ENCODE results near the gene COMTD1. TPM values are rescaled to one million over a fixed set of nuclear protein-coding genes. Genes with fewer than 3 reads are reported as not detected.
A peak's percentile ranks its signal among the peaks of the same experiment; 100 is the strongest.

Gene COMTD1
- total and polyA plus RNA-seq, 2 of the 4 experiments (the other 2 are of a cell fraction), result 1.6 to 6.4 TPM

DNA sequence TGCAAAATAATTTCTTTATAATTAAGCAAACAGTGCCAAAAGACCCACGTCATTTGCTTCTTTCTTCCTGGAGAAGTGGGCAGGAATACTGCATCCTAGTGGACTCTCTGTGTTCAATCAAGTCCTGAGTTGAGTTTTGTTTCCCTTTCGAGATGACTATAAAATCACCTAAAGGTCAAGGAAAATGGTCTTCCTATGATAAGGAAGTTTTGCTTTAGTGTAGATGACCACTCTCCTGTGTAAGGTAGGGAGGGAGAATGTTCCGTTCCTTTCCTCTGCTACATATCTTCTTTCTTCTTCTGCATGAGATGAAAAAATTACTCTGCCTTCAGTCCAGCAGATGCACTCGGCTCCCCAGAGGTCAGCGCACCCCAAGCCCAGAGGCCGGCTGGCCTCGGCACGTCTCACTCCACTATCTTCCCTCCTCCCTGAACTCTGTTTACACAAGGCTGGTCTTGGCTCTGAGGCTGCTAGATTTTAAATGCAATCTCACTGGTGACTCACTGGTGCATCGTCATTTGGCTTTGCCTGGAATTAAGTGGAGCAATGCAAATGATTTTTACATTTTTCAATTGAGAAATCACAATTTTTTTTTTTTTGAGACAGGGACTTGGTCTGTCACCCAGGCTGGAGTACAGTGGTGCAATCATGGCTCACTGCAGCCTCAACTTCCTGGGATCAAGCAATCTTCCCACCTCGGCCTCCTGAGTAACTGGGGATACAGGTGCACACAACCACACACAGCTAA lies 43.8 kb downstream of the COMTD1 start:
- peak overlapping the region; percentile 9; the same call in 1 of the 2 replicates for H3K4me3 ChIP-seq (ENCODE audit: insufficient read depth, low read depth, low read length)
- H3K27ac ChIP-seq (ENCODE audit: insufficient read depth, low read length), result peak overlapping the region; percentile 76
- H3K14ac ChIP-seq (replicated peaks; ENCODE audit: low read depth, low read length), result no peak overlapping the region
- TF ChIP-seq MXI1 (IDR thresholded peaks at IDR 0.05; ENCODE audit: borderline replicate concordance, low read depth, low read length), result no peak
- TF ChIP-seq CEBPB (IDR thresholded peaks at IDR 0.05; ENCODE audit: low read depth, low read length), result peak; percentile 93
- TF ChIP-seq NFE2L2 (IDR thresholded peaks at IDR 0.05; ENCODE audit: low read depth, low read length), result peak; percentile 90
- peak; percentile 78 for TF ChIP-seq RCOR1 (IDR thresholded peaks at IDR 0.05; ENCODE audit: insufficient replicate concordance, low read length)
- peak; percentile 86 for TF ChIP-seq BHLHE40 (IDR thresholded peaks at IDR 0.05; ENCODE audit: low read depth, low read length)
- TF ChIP-seq RAD21 (IDR thresholded peaks at IDR 0.05; ENCODE audit: low read length), result peak; percentile 25
- TF ChIP-seq, protein P1, sequence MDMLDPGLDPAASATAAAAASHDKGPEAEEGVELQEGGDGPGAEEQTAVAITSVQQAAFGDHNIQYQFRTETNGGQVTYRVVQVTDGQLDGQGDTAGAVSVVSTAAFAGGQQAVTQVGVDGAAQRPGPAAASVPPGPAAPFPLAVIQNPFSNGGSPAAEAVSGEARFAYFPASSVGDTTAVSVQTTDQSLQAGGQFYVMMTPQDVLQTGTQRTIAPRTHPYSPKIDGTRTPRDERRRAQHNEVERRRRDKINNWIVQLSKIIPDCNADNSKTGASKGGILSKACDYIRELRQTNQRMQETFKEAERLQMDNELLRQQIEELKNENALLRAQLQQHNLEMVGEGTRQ (IDR thresholded peaks at IDR 0.05; ENCODE audit: low read depth, low read length), result no peak
- TF ChIP-seq CHD1 (IDR thresholded peaks at IDR 0.05; ENCODE audit: low read depth, low read length), result no peak
- TF ChIP-seq MAFK (IDR thresholded peaks at IDR 0.05; ENCODE audit: low read depth, low read length), result peak; percentile 7; the same call in 1 of the 2 replicates
- TF ChIP-seq FOS (IDR thresholded peaks at IDR 0.05; ENCODE audit: low read depth, low read length), result peak; percentile 98
- TF ChIP-seq POLR2A (IDR thresholded peaks at IDR 0.05; ENCODE audit: low read depth, low read length), result no peak
- TF ChIP-seq MAZ (IDR thresholded peaks at IDR 0.05; ENCODE audit: borderline replicate concordance, low read depth, low read length), result peak; percentile 74; the same call in 1 of the 2 replicates
- TF ChIP-seq SMC3 (IDR thresholded peaks at IDR 0.05; ENCODE audit: low read depth, low read length), result peak; percentile 14; the same call in 1 of the 2 replicates
- no peak for TF ChIP-seq RFX5 (IDR thresholded peaks at IDR 0.05; ENCODE audit: low read depth, low read length)
- TF ChIP-seq, protein P2, sequence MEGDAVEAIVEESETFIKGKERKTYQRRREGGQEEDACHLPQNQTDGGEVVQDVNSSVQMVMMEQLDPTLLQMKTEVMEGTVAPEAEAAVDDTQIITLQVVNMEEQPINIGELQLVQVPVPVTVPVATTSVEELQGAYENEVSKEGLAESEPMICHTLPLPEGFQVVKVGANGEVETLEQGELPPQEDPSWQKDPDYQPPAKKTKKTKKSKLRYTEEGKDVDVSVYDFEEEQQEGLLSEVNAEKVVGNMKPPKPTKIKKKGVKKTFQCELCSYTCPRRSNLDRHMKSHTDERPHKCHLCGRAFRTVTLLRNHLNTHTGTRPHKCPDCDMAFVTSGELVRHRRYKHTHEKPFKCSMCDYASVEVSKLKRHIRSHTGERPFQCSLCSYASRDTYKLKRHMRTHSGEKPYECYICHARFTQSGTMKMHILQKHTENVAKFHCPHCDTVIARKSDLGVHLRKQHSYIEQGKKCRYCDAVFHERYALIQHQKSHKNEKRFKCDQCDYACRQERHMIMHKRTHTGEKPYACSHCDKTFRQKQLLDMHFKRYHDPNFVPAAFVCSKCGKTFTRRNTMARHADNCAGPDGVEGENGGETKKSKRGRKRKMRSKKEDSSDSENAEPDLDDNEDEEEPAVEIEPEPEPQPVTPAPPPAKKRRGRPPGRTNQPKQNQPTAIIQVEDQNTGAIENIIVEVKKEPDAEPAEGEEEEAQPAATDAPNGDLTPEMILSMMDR (conservative IDR thresholded peaks at IDR 0.05; ENCODE audit: low read depth, low read length), result 0 out of 2 replicates have a peak, but pooled peaks have one; percentile 15

More for the DNA sequence above, 43.8 kb downstream of the COMTD1 start:
- H4K20me1 ChIP-seq (ENCODE audit: insufficient read depth, low read length), result peaks cover 9% of the 10 kb centered on the region
- no peak overlapping the region for H2AK9ac ChIP-seq (replicated peaks; ENCODE audit: low read depth, low read length, poor library complexity)
- in situ Hi-C loops (cut with MboI; ENCODE audit: low sequenced_read_pairs), result no loop called here
- H2AFZ ChIP-seq (replicated peaks; ENCODE audit: low read length, poor library complexity), result peak overlapping the region; percentile 46
- ChIA-PET CTCF (no interaction called here), POLR2A (ENCODE audit: unreplicated experiment) (no interaction called here)
- peaks cover 25% of the 10 kb centered on the region for H3K4me1 ChIP-seq (ENCODE audit: control insufficient read depth, insufficient read depth, low read length)
- dilution Hi-C loops (cut with HindIII; ENCODE audit: low sequenced_read_pairs, unreplicated experiment), result no loop called here
- H2AK5ac ChIP-seq (ENCODE audit: low read depth, low read length), result peak overlapping the region; percentile 31; the same call in 1 of the 2 replicates
- ATAC-seq (ENCODE audit: low read depth) (peak; percentile 85), DNase-seq (peak; percentile 97)
- no TSS peak for BruUV-seq (replicated peaks)
- peak overlapping the region; percentile 4; the same call in 1 of the 3 replicates for H2BK15ac ChIP-seq (ENCODE audit: low read depth, low read length)
- H2BK120ac ChIP-seq (ENCODE audit: low read depth, low read length), result peak overlapping the region; percentile 45
- H4K8ac ChIP-seq (ENCODE audit: low read depth in 2 of 2, low read length in 2 of 2), result peak overlapping the region in 1 of 2 experiments; percentile 74; a peak in 3 of 4 replicates
- H3K4ac ChIP-seq (ENCODE audit: low read depth, low read length), result peak overlapping the region; percentile 64; the same call in 1 of the 2 replicates
- H3K56ac ChIP-seq (ENCODE audit: extremely low read depth, insufficient read depth, low read length), result peak overlapping the region; percentile 28
- peak overlapping the region; percentile 55; the same call in 1 of the 2 replicates for H3K23ac ChIP-seq (ENCODE audit: low read depth, low read length)
- WGBS, 2 experiments (ENCODE audit: extremely low coverage in 2 of 2, insufficient read length in 1 of 2), result 7% methylated on average over 3 of the region's 10 CpGs; no CpG with 5 or more reads in 1 of the 2 experiments
- H3K9me3 ChIP-seq (ENCODE audit: control insufficient read depth, insufficient read depth, low read length), result 0 out of 2 replicates have a peak, but pooled peaks cover 2% of the 10 kb centered on the region
- H3K79me1 ChIP-seq (ENCODE audit: low read depth in 1 of 2, low read length in 2 of 2), result peaks cover 17 to 37% of the 10 kb centered on the region in 2 experiments; a peak in 3 of 4 replicates
- no peaks in the 10 kb centered on the region for H3K27me3 ChIP-seq (ENCODE audit: control insufficient read depth, insufficient read depth, low read length)
- H3K9me1 ChIP-seq (ENCODE audit: insufficient read depth, low read length), result peaks cover 24% of the 10 kb centered on the region
- peak overlapping the region; percentile 62 for H3K9ac ChIP-seq (ENCODE audit: low read depth, low read length)
- peak overlapping the region; percentile 56; the same call in 1 of the 2 replicates for H4K91ac ChIP-seq (ENCODE audit: insufficient read depth, low read depth, low read length)
- peak overlapping the region; percentile 75 for H3K18ac ChIP-seq (ENCODE audit: low read depth, low read length)
- intact Hi-C loops (cut with micrococcal nuclease), result no loop called here
- peak overlapping the region; percentile 52; the same call in 1 of the 2 replicates for H4K5ac ChIP-seq (ENCODE audit: low read depth, low read length)
- H3K4me2 ChIP-seq (ENCODE audit: low read depth, low read length), result peak overlapping the region; percentile 79
- peak overlapping the region; percentile 87 for H2BK5ac ChIP-seq (ENCODE audit: low read depth, low read length, poor library complexity, severe bottlenecking)
- H2BK20ac ChIP-seq (ENCODE audit: low read depth, low read length), result peak overlapping the region; percentile 65
- H3K36me3 ChIP-seq (ENCODE audit: control insufficient read depth, insufficient read depth, low read length), result no peaks in the 10 kb centered on the region

Measured in IMR-90 (cell line).